A549 (cell line): ENCODE results near the gene RERE. TPM values are rescaled to one million over a fixed set of nuclear protein-coding genes. Genes with fewer than 3 reads are reported as not detected.

Experiments
- ATAC-seq, 2 experiments: fragments of 200-7000 bp in 1 of 2; fragments of >200 bp in 1 of 2; cut with Nextera tagmentation in 1 of 2; cut with Tn5 transposase in 1 of 2; 3 replicates each; pipeline versions ENCODE4 v1.8.0 to v1.9.1; 2018 to 2020; ENCODE audit warnings: mild to moderate bottlenecking in 1 of 2, moderate library complexity in 1 of 2
- CTCF ChIA-PET: fragments of 300-600 bp; sonication (Branson Sonifier 250); formaldehyde crosslinking; extraction: SDS; loops from one replicate; lab custom pipeline; 2021; ENCODE audit warnings: antibody characterized with exemption, inconsistent platforms; lab: Yijun Ruan, JAX
- POLR2A ChIA-PET: fragments of 350-600 bp; formaldehyde crosslinking; extraction: SDS; loops from one replicate; lab custom pipeline; 2021; ENCODE audit warnings: antibody characterized with exemption, inconsistent platforms; lab: Yijun Ruan, JAX
- DNase-seq, 2 experiments: peaks; one replicate each; pipeline versions ENCODE4 v3.0.0 to v3.0.0-alpha.2; 2011 to 2016; ENCODE audit warnings: low read depth in 1 of 2, low spot score in 1 of 2
- FAIRE-seq: peaks from 2 replicates; lab custom pipeline; 2011; peaks lifted over from hg19 to GRCh38; lab: Jason Lieb, UNC
- H3K27ac ChIP-seq, 2 experiments: fragments of >200 bp; sonication (Bioruptor Twin); formaldehyde crosslinking; 3 replicates each; pipeline ENCODE4 v1.5.1; 2016 to 2017
- H3K4me1 ChIP-seq: fragments of >200 bp; sonication (Bioruptor Twin); formaldehyde crosslinking; 3 replicates; pipeline ENCODE4 v1.6.1; 2016
- H3K4me2 ChIP-seq: fragments of >200 bp; sonication (Bioruptor Twin); formaldehyde crosslinking; 3 replicates; pipeline ENCODE4 v1.6.1; 2016
- H3K4me3 ChIP-seq: fragments of >200 bp; sonication (Bioruptor Twin); formaldehyde crosslinking; 3 replicates; pipeline ENCODE4 v1.5.1; 2016
- H3K9me3 ChIP-seq: fragments of >200 bp; sonication (Bioruptor Twin); formaldehyde crosslinking; 3 replicates; pipeline ENCODE4 v1.6.1; 2016
- BCL3 ChIP-seq: fragments of >200 bp; sonication (Bioruptor Twin); formaldehyde crosslinking; IDR thresholded peaks from 3 replicates; pipeline ENCODE4 v1.6.1; 2016
- BHLHE40 ChIP-seq: IDR thresholded peaks from 2 replicates; pipeline ENCODE4 v1.6.1; 2012; ENCODE audit warnings: low read depth, low read length, inconsistent platforms
- CHD4 ChIP-seq: fragments of 200-600 bp; sonication (generic); IDR thresholded peaks from 2 replicates; pipeline ENCODE4 v1.6.1; 2016; ENCODE audit warnings: antibody characterized with exemption, mild to moderate bottlenecking, borderline replicate concordance
- E2F6 ChIP-seq: IDR thresholded peaks from 2 replicates; pipeline ENCODE4 v1.6.1; 2012; ENCODE audit warnings: low read depth, borderline replicate concordance
- EHF ChIP-seq: fragments of 250-450 bp; sonication (Bioruptor Pico); IDR thresholded peaks from 2 replicates; pipeline ENCODE4 v1.5.0; 2020; ENCODE audit warnings: mild to moderate bottlenecking
- EP300 ChIP-seq, 2 experiments: fragments of >200 bp; sonication (Bioruptor Twin); formaldehyde crosslinking; IDR thresholded peaks; 2 replicates in 1 of 2; 3 replicates in 1 of 2; pipeline ENCODE4 v1.6.1; 2016 to 2017
- GATA3 ChIP-seq: IDR thresholded peaks from 2 replicates; pipeline ENCODE4 v1.6.1; 2012; ENCODE audit warnings: borderline replicate concordance
- HOXB13 ChIP-seq: fragments of 250-450 bp; sonication (Bioruptor Pico); IDR thresholded peaks from 2 replicates; pipeline ENCODE4 v1.5.0; 2020; ENCODE audit warnings: low read depth, mild to moderate bottlenecking, moderate library complexity
- JUNB ChIP-seq: fragments of >200 bp; sonication (Bioruptor Twin); formaldehyde crosslinking; IDR thresholded peaks from 2 replicates; pipeline ENCODE4 v1.6.1; 2016
- KDM1A ChIP-seq: fragments of 200-600 bp; sonication (generic); IDR thresholded peaks from 2 replicates; pipeline ENCODE4 v1.6.1; 2016; ENCODE audit warnings: low read depth, mild to moderate bottlenecking
- KDM5A ChIP-seq: fragments of 200-600 bp; sonication (generic); IDR thresholded peaks from 2 replicates; pipeline ENCODE4 v1.6.1; 2016; ENCODE audit warnings: antibody characterized with exemption, mild to moderate bottlenecking
- POLR2A ChIP-seq: IDR thresholded peaks from 2 replicates; pipeline ENCODE4 v1.6.1; 2012; ENCODE audit warnings: mild to moderate bottlenecking, low read length
- RCOR1 ChIP-seq: fragments of 150-350 bp; IDR thresholded peaks from 2 replicates; pipeline ENCODE4 v1.6.1; 2014; ENCODE audit warnings: antibody characterized with exemption, low read length, low read depth
- REST ChIP-seq: fragments of 200-600 bp; sonication (generic); IDR thresholded peaks from 2 replicates; pipeline ENCODE4 v1.6.1; 2016; ENCODE audit warnings: antibody characterized with exemption, mild to moderate bottlenecking, moderate library complexity
- RNF2 ChIP-seq: fragments of 200-600 bp; sonication (generic); IDR thresholded peaks from 2 replicates; pipeline ENCODE4 v1.6.1; 2016; ENCODE audit warnings: low read depth, mild to moderate bottlenecking, antibody characterized with exemption, moderate library complexity, borderline replicate concordance
- TP53 ChIP-seq: fragments of 250-450 bp; sonication (Bioruptor Pico); IDR thresholded peaks from 2 replicates; pipeline ENCODE4 v1.5.0; 2021; ENCODE audit warnings: mild to moderate bottlenecking, moderate library complexity
- USF2 ChIP-seq: fragments of 450-650 bp; IDR thresholded peaks from 2 replicates; pipeline ENCODE4 v1.6.1; 2014; ENCODE audit warnings: antibody characterized with exemption
- ZFP36 ChIP-seq: fragments of 450-650 bp; IDR thresholded peaks from 2 replicates; pipeline ENCODE4 v1.6.1; 2014; ENCODE audit warnings: borderline replicate concordance; ENCODE audit not compliant: partially characterized antibody
- ZNF302 ChIP-seq: fragments of 250-450 bp; sonication (Bioruptor Pico); IDR thresholded peaks from 2 replicates; pipeline ENCODE4 v1.9.0; 2021; ENCODE audit warnings: inconsistent platforms, mild to moderate bottlenecking, moderate library complexity
- WGBS: methylation state at CpG from one replicate; pipeline ENCODE4 v1.1.6; 2017; ENCODE audit errors: missing lambda C conversion rate; 5-methylcytosine and 5-hydroxymethylcytosine counted together
- polyA plus RNA-seq, 4 experiments: library from polyadenylated mRNA; depleted of rRNA in 3 of 4; stranded (reverse); fragments of >200 nt; fragmentation: RNase III in 1 of 4; extraction: RNeasy Plus Mini Kit Qiagen cat#74134 plus additional on column Dnase treatment in 1 of 4; gene quantifications; 2 replicates in 3 of 4; 3 replicates in 1 of 4; pipeline ENCODE4 v1.2.3, GENCODE V29; 2011 to 2017
- TF ChIP-seq, protein P1 (sequence below): fragments of >200 bp; sonication (Bioruptor Twin); formaldehyde crosslinking; IDR thresholded peaks from 2 replicates; pipeline ENCODE4 v1.6.1; 2016
- TF ChIP-seq, protein P2 (sequence below): fragments of 150-350 bp; IDR thresholded peaks from 2 replicates; pipeline ENCODE4 v1.6.1; 2014; ENCODE audit warnings: low read depth, mild to moderate bottlenecking, low read length

Gene RERE
- polyA plus RNA-seq, 2 of the 4 experiments (the other 2 are of a cell fraction), result 12.6 to 28.6 TPM

- FAIRE-seq, result no peak
- ATAC-seq, result no peak
- DNase-seq, result no peak
- CTCF ChIA-PET, result no interaction called here
- POLR2A ChIA-PET, result no interaction called here
- Histone ChIP-seq H3K4me3 (no peak overlapping the region), H3K4me2 (no peak overlapping the region), H3K27ac (no peak overlapping the region), H3K9me3 (0 out of 3 replicates have a peak, but pooled peaks cover 5% of the 10 kb centered on the region), H3K4me1 (peaks cover 13% of the 10 kb centered on the region; the same call in 2 of the 3 replicates)
- no peak for TF ChIP-seq RCOR1
- TF ChIP-seq USF2, result no peak
- no peak for TF ChIP-seq CHD4
- no peak for TF ChIP-seq TP53 (CRISPR knock-in tag)
- TF ChIP-seq ZNF302 (CRISPR knock-in tag), result no peak
- no peak for TF ChIP-seq RNF2
- no peak for TF ChIP-seq KDM1A
- TF ChIP-seq BCL3, result no peak
- TF ChIP-seq E2F6, result no peak
- no peak for TF ChIP-seq JUNB
- TF ChIP-seq REST, result no peak
- TF ChIP-seq KDM5A, result no peak
- TF ChIP-seq POLR2A, result no peak
- TF ChIP-seq EHF, result no peak
- no peak for TF ChIP-seq EP300 (IDR thresholded peaks at IDR 0.05)
- no peak for TF ChIP-seq GATA3
- no peak for TF ChIP-seq ZFP36
- TF ChIP-seq, protein P1, sequence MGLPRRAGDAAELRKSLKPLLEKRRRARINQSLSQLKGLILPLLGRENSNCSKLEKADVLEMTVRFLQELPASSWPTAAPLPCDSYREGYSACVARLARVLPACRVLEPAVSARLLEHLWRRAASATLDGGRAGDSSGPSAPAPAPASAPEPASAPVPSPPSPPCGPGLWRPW, result no peak
- TF ChIP-seq HOXB13 (CRISPR knock-in tag), result no peak
- no peak for TF ChIP-seq BHLHE40
- 83% methylated on average over 4 of the region's 4 CpGs for WGBS
Measured at GRCh38 chr1:8547791-8548190, 269.6 kb downstream of the RERE start.

- CTCF ChIA-PET, result no interaction called here
- Histone ChIP-seq H3K27ac (no peak overlapping the region), H3K4me1 (peaks cover 17% of the 10 kb centered on the region; the same call in 2 of the 3 replicates), H3K4me2 (no peak overlapping the region), H3K9me3 (0 out of 3 replicates have a peak, but pooled peaks cover 5% of the 10 kb centered on the region), H3K4me3 (no peak overlapping the region)
- no peak for FAIRE-seq
- ATAC-seq, result no peak
- no peak for DNase-seq
- POLR2A ChIA-PET, result no interaction called here
- TF ChIP-seq, protein P2, sequence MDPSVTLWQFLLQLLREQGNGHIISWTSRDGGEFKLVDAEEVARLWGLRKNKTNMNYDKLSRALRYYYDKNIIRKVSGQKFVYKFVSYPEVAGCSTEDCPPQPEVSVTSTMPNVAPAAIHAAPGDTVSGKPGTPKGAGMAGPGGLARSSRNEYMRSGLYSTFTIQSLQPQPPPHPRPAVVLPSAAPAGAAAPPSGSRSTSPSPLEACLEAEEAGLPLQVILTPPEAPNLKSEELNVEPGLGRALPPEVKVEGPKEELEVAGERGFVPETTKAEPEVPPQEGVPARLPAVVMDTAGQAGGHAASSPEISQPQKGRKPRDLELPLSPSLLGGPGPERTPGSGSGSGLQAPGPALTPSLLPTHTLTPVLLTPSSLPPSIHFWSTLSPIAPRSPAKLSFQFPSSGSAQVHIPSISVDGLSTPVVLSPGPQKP, result no peak
- TF ChIP-seq ZFP36 (no peak), EHF (no peak)
- 94% methylated on average over 6 of the region's 6 CpGs for WGBS
Measured at GRCh38 chr1:8545078-8545477, 272.4 kb downstream of the RERE start.
